Activated T-helper 1 cell treated with anti-CD3 and anti-CD28 coated beads, Interleukin-2, amount 50 U/mL, for 16 hours (primary cell): ENCODE results near the gene PEPD.

Experiments used
- DNase-seq, 2 donors: peaks; one replicate each; pipeline ENCODE4 v3.0.0-alpha.2; 2020; ENCODE audit warnings: low read depth in 1 of 2, low spot score in 1 of 2

PEPD gene

GRCh38 chr19:33547676-33548075 lies 26.1 kb upstream of the PEPD start:
- DNase-seq: no peak

GRCh38 chr19:33546656-33547055 lies 25.1 kb upstream of the PEPD start:
- DNase-seq: no peak

DNA sequence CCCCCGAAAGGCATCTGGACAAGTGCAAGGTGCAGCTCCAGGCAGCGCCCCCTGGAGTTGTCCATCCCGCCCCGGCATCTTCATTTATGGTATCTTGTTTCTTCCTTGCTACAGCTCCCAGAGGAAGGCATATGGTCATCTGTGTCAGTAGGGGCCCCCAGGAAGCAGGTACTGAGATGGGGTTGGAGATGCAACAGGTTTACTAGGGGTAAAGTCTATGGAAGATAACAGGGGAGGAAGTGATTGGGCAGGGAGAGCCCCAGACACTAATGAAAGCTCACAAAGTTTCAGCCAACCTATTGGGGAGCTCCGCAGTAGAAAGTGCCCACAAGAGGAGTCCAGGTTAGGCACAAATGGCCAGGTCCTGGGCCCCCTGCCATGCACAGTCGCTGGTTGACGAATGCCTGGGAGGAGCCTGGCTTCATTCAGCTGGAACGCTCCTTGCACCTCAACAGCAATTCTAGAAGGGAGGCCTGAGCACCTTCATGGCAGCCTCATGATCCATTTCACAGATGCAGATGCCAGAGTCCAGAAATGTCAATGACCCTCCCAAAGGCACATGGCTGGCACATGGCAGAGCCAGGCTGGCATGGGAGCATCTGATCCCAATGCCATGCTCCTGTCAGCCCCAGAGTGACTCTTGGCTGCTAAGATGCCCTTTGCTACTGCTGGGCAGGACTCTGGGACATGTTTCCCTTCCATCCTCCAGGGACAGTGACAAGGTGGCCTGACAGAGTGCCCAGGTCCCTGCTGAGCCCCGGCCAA lies 23.8 kb upstream of the PEPD start:
- DNase-seq: no peak

GRCh38 chr19:33535226-33535625 lies 13.6 kb upstream of the PEPD start:
- DNase-seq: no peak

DNA sequence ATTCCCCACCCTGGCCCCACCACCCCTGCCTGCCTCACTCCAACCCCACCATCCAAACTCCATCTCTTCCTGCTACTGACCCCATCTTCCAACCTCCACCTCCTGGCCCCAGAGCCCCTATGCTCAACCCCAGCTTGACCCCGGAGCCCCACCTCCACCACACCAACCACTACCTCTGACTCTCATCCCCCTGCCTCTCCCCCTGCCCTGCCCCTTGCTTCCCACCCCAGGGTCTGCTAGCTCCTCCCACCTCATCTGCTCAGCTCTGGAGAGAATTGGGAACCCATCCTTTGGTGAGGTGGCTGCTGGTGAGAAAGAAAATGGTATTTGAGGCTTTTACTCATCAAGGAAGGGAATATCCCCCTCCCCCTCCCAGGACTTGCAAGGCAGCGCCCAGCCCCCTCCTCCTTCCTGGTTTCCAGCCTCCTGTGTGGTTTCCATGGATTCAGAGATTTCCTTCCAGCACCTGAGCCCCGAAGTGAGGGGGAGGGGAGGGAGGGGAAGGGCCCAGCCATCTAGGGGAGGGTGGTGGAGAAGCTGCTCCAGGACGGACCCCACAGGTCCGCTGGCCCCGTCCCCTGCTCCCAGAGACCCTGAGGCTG lies 11.4 kb upstream of the PEPD start:
- DNase-seq: no peak

DNA sequence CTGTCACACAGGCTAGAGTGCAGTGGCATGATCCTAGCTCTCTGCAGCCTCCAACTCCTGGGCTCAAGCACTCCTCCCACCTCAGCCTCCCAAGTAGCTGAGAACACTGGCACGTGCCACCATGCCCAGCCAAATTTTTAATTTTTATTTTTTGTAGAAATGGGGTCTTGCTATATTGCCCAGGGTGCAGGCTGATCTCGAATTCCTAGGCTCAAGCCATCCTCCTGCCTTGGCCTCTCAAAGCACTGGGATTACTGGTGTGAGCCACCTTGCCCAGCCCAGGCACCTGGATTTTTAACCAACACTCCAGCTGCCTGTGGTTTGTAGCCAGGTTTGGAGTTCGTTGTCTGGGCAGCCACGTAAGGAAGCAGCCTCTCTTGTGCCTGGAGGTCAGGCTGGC lies 9.3 kb upstream of the PEPD start:
- no peak for DNase-seq

GRCh38 chr19:33530296-33530695 lies 8.7 kb upstream of the PEPD start:
- no peak for DNase-seq

GRCh38 chr19:33529094-33529676 lies 7.6 kb upstream of the PEPD start:
- DNase-seq: no peak

- no peak for DNase-seq
Observed at GRCh38 chr19:33528404-33528803, 6.8 kb upstream of the PEPD start.

GRCh38 chr19:33527125-33527524 lies 5.5 kb upstream of the PEPD start:
- DNase-seq: no peak

DNA sequence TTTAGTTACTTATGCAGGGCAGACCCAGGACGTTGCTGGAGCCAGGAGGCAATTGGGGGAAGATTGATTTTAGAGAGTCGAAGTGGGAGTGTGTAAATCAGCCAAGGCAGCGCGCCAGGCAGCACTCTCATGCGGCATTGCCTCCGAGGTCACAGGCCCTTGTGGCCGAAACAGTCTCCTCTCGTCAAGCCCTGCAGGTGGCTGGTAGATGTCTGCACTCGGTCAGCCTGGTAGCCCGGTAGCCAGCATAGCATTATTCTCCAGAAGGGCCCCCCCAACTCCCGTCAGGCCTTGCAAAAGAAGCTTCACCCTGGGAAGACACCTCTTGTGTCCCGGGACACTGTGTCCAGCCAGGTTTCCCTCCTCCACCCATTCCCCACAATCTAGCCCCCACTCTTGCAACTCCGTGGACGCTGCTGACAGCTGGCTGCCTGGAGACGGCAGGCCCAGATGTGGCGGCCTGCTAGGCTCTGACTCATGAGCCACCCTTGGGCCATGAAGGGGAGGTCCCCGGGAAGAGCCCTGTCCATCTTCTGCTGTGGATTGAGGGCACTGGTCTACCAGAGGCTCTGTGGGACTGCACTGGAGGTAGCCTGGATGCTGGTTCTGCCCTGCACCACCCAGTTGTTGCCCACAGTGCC lies 2.6 kb upstream of the PEPD start:
- DNase-seq: no peak

DNA sequence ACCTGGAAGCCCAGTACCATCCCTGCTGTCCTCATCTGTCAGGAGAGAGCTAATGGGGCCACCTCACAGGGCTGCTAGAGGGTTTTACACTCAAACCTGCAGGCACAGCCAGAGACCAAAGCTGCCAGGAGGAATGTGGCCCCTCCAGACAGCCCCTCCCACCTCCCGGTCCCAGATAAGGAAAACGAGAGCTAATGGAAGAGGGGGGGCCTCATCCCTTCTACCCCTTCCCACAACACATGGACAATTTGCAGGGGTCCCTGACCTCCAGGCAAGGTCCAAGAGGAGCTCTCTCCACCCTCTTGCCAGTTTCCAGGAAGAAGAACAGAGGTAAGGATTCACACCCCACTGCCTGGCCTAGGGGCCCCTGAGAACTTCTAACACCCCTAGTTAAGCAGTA lies 1.6 kb upstream of the PEPD start:
- DNase-seq: no peak

- DNase-seq: no peak
Observed at GRCh38 chr19:33522371-33522662, 726 bp upstream of the PEPD start.

DNA sequence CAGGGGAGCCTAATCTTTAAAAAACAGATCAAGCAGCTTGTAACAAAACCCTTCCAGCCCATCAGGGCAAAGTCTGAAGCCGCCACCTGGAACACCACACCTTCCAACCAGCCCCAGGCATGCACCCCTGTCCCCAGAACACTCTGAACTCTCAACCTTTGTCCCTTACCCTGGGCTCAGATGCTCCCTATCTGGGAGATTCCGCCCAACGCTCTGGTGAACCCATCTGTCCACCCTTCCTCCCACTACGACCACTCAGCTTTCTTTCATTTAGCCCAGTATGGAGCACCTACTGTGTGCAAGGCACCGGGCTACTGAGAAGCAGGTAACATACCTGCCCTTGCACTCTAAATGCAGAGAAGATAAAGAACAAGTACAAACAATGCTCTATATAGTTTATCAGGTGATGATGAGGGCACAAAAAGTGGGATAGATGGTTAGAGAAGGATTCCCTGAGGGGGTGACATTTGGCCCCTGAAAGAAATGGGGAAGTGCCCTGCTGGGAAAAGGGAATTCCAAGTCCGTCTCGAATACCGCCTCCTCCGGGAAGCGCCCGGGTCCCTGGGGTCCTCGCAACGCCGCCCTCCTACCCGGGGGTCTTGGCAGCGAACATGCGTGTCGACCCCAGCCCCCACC lies 629 bp downstream of the PEPD start:
- DNase-seq: no peak

DNA sequence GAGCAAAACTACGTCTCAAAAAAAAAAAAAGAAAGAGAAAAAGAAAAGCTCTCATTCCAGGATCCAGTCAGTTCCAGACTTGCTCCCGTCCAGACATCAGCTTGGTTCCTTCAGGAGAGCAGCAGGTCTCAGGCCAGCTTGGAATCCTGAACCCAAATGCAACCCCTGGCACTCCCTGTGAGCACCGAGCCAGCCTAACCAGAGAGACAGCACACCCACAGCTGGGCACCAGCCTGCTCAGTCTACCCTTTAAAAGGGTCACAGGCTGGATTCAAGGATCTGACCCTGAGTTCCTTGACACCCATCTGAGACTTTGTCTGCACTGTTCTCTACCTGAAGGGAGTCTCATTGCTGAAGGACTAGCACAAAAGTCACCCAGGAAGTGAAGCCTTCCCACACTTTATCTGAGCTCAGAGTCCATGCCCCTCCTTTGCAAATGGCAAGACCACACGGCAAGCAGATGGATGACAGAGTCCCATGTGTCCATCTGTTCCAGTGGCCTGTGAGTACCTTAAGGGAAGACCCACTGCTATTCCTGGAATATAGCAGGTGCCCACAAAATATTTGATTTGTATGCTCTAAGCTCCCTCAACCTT lies 1.4 kb downstream of the PEPD start:
- no peak for DNase-seq

GRCh38 chr19:33519416-33519815 lies 2.2 kb downstream of the PEPD start:
- DNase-seq: no peak

DNA sequence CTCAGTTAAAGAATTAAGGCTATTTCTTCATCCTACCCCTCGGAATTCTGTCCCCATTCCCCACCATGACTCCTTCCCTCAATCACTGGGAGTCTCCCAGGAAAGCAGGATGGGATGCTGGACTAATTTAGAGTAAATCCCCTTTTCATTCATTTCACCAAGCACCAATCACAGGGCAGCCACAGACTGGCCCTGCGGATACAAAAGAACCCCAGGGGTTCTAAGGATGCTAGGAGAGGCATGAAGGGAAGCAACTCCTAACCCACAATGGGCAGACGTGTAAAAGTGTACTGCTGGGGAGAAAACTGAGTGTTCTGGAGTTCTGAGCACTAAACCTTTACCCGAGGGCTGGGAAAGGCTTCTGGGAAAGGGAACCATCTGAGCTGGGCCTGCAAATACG lies 3.0 kb downstream of the PEPD start:
- DNase-seq: no peak

DNA sequence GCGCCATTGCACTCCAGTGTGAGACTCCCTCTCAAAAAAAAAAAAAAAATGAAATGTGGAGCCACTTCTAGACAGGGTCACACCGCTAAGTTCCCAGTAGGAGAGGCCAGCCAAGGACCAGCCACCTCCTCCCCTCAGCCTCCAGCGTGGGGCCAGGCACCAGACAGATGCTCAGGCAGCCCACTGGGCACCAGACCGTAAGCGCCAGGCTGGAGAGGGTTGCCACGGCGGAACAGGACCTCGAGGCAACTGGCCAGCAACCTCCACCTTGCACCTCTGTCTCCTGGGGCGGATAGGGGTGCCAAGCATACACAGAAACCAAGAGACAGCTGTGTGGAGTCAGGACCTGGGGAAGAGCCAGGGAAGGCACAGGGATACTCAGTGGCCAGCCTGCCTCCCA lies 3.7 kb downstream of the PEPD start:
- DNase-seq: no peak

DNA sequence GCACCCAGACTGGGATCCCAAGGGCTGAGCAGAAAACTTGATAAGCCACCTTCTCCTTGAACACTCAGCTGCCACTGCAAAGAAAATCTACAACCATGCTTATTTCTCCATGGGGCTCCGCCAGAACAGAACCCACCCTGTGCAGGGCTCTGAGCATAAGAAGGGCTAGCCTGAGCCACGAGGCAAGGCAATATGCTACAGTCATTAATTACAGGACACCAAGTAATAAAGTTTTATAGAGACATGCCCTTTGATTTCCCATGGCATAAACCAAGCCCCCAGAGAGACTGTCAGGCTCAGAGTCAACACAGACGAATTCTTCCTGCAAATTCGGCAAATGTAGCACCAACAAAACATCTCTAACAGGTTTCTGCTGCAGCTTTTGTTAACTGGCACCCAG lies 5.7 kb downstream of the PEPD start:
- no peak for DNase-seq

- DNase-seq: no peak
Observed at GRCh38 chr19:33514885-33515551, 6.6 kb downstream of the PEPD start.

DNA sequence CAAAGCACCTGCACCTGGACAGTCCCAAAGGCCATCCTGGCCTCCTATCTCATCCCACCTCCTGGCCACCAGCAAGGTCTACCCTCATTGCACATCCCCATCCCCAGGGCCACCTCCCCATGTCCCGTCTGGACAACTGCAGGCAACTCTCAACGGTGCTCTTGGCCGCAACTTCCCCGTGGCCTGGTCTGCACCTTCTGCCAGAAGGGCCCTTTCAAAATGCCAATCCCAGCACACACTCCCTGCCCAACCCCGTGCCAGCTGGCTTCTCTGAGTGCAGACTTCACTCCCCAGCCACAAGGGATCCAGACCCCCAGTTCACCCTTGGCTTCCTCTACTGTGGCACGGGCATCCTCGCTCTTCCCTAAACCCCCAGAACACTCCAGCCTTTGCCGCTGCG lies 8.2 kb downstream of the PEPD start:
- no peak for DNase-seq
